CD1c-positive myeloid dendritic cell (primary cell): ENCODE data around the gene HRCT1.

Source experiments
- DNase-seq: peaks from one replicate; pipeline ENCODE4 v3.0.0-alpha.2; 2016; ENCODE audit errors: extremely low spot score

The HRCT1 gene

GRCh38 chr9:35940458-35941407 is 34.7 kb downstream of the HRCT1 start:
- no peak for DNase-seq

- no peak for DNase-seq
Observed at GRCh38 chr9:35942286-35942685, 36.3 kb downstream of the HRCT1 start.

GRCh38 chr9:35944173-35944572 is 38.2 kb downstream of the HRCT1 start:
- DNase-seq = no peak

GRCh38 chr9:35944841-35945240 is 38.8 kb downstream of the HRCT1 start:
- no peak for DNase-seq

- peak; percentile 63 for DNase-seq
Observed at GRCh38 chr9:35945341-35946018, 39.5 kb downstream of the HRCT1 start.

GRCh38 chr9:35948451-35948850 is 42.4 kb downstream of the HRCT1 start:
- DNase-seq = no peak

- DNase-seq = no peak
Observed at GRCh38 chr9:35948901-35949318, 42.9 kb downstream of the HRCT1 start.

GRCh38 chr9:35951736-35952135 is 45.7 kb downstream of the HRCT1 start:
- no peak for DNase-seq

- DNase-seq = no peak
Observed at GRCh38 chr9:35952526-35953191, 46.7 kb downstream of the HRCT1 start.

- DNase-seq = peak; percentile 75
Observed at GRCh38 chr9:35954942-35955546, 49.0 kb downstream of the HRCT1 start.

- DNase-seq = no peak
Observed at GRCh38 chr9:35956651-35957050, 50.6 kb downstream of the HRCT1 start.
